Right lobe of liver (tissue), 4 donors: ENCODE data around the gene MCRS1.

ENCODE experiments used
- CTCF ChIP-seq, 4 donors: fragments of 200-600 bp in 3 of 4; fragments of 450-650 bp in 1 of 4; IDR thresholded peaks; one replicate each; pipeline versions ENCODE4 v1.5.1 to v1.8.0; 2016 to 2022; ENCODE audit warnings: antibody characterized with exemption in 4 of 4, mild to moderate bottlenecking in 2 of 4
- POLR2A ChIP-seq: fragments of 450-650 bp; IDR thresholded peaks from one replicate; pipeline ENCODE4 v1.6.1; 2017; ENCODE audit warnings: antibody characterized with exemption, mild to moderate bottlenecking
- donor health status: DM: no; HTN: no; CAD: no.
- donor health status: DM: no; HTN: no; CAD: no.
- donor health status: DM: no; HTN: yes; CAD: no.

GRCh38 chr12:49582201-49582600, 14.3 kb upstream of the MCRS1 start:
- TF ChIP-seq CTCF (IDR thresholded peaks at IDR 0.05) = no peak
- TF ChIP-seq POLR2A = no peak
